ENCODE measurements around the gene OR2D2.
"Not testable (repeated sequence)": the region's sequence is repeated elsewhere in the genome, so short reads cannot be mapped to it uniquely, and the experiment has no call there.

OR2D2 gene

GRCh38 chr11:6925636-6926207, 33.4 kb upstream of the OR2D2 start:
- no peak for TF ChIP-seq CTCF (IDR thresholded peaks at IDR 0.05; ENCODE audit: low read depth, low read length)
- DNase-seq (ENCODE audit: extremely low read depth, low read depth) = no peak

GRCh38 chr11:6925007-6925577, 32.8 kb upstream of the OR2D2 start:
- no peak for DNase-seq (ENCODE audit: extremely low read depth, low read depth)
- TF ChIP-seq CTCF (IDR thresholded peaks at IDR 0.05; ENCODE audit: low read depth, low read length) = no peak

GRCh38 chr11:6920702-6921101, 28.4 kb upstream of the OR2D2 start, which contains the start of gene OR2D3:
Gene OR2D3, plus strand, starts transcription at chr11:6921002. Its CDS starts 0 bp downstream, at chr11:6921002.
- DNase-seq (ENCODE audit: extremely low read depth, low read depth) = no peak

DNA sequence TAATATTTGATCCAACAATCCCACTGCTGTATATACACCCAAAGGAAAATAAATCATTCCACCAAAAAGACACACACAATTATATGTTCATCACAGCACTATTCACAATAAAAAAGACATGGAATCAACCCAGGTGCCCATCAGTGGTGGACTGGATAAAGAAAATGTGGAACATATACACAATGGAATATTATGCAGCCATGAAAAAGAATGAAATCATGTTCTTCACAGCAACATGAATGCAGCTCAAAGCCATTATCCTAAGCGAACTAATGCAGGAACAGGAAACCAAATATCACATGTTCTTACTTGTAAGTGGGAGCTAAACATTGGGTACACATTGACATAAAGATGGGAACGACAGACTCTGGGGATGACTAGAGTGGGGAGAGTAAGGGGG, 27.4 kb upstream of the OR2D2 start:
- DNase-seq (ENCODE audit: extremely low read depth, low read depth) = no peak
- TF ChIP-seq CTCF (IDR thresholded peaks at IDR 0.05; ENCODE audit: low read depth, low read length) = no peak

More at GRCh38 chr11:6920702-6921101, 28.4 kb upstream of the OR2D2 start, which contains the start of gene OR2D3:
- no peak for TF ChIP-seq CTCF (IDR thresholded peaks at IDR 0.05; ENCODE audit: low read depth, low read length)

- no peak for TF ChIP-seq CTCF (IDR thresholded peaks at IDR 0.05; ENCODE audit: low read depth, low read length)
These were observed 19.6 kb upstream of the OR2D2 start for GRCh38 chr11:6911948-6912347.

DNA sequence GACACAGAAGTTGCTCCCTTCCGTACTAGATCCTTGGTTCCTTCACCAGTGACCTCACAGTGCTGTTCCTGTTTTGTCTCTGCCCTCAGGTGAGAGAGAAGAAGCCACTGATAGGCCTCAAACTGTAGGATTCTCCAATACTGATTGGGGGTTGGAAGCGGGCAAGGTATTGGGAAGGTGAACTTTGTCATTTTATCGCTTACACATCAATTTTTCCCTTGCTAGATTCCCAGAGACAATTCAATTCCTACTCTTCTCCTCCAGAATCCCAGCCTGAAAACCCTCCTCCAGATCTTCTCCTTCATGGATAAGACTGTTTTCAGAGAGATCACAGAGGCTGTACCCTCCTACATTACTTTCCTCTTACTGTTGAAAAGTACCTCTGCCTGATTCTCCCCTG, 19.1 kb upstream of the OR2D2 start:
- no peak for DNase-seq (ENCODE audit: extremely low read depth, low read depth)
- no peak for TF ChIP-seq CTCF (IDR thresholded peaks at IDR 0.05; ENCODE audit: low read depth, low read length)

More at GRCh38 chr11:6911948-6912347, 19.6 kb upstream of the OR2D2 start:
- no peak for DNase-seq (ENCODE audit: extremely low read depth, low read depth)

DNA sequence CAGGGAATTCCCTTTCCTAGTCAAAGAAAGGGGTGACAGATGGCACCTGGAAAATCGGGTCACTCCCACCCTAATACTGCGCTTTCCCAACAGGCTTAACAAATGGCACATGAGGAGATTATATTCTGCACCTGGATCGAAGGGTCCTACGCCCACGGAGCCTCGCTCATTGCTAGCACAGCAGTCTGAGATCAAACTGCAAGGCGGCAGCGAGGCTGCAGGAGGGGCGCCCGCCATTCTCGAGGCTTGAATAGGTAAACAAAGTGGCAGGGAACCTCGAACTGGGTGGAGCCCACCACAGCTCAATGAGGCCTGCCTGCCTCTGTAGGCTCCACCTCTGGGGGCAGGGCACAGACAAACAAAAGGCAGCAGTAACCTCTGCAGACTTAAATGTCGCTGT, 12.5 kb upstream of the OR2D2 start:
- not testable (repeated sequence) for DNase-seq (ENCODE audit: extremely low read depth, low read depth)

Measured in AG09319 (cell line).